ENCODE results near the gene FKBP2. TPM values are rescaled to one million over a fixed set of nuclear protein-coding genes. Genes with fewer than 3 reads are reported as not detected.

Gene FKBP2
- total RNA-seq, 1 experiment from 2014 or later: 70.2 TPM

DNA sequence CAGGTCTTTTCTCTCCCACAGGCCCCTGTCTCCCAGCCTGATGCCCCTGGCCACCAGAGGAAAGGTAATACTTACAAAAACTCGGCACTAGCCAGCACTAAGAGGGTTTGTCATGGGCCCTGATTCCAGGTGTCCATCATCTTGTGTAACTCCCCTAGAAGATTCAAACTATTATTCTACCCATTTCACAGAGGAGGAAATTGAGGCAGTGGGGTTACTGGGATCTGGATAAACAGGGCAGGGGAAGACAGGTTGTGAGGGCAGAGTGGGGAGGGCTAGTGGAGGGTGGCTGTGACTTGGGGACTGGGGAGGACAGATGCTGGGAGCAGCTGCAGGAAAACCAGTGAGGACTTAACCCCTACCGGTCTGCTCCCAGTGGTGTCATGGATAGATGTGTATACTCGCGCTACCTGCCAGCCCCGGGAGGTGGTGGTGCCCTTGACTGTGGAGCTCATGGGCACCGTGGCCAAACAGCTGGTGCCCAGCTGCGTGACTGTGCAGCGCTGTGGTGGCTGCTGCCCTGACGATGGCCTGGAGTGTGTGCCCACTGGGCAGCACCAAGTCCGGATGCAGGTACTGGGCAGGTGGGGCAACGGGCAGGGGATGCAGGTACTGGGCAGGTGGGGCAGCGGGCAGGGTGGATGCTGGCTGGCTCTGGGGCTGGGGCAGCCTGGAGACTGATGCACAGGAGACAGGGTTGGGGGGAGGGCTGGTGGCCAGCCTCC lies 5.3 kb upstream of the FKBP2 start:
- BruUV-seq (replicated peaks): TSS peak; percentile 9
- Mint-ChIP-seq H3K4me1 (ENCODE audit: low read depth, unreplicated experiment) (peaks cover 8% of the 10 kb centered on the region), H3K4me3 (ENCODE audit: unreplicated experiment) (peak overlapping the region; percentile 78), H3K9me3 (ENCODE audit: unreplicated experiment) (no peaks in the 10 kb centered on the region), H3K27me3 (ENCODE audit: insufficient read depth, unreplicated experiment) (no peaks in the 10 kb centered on the region), H3K36me3 (ENCODE audit: insufficient read depth, unreplicated experiment) (peaks cover 31% of the 10 kb centered on the region), H3K27ac (ENCODE audit: unreplicated experiment) (peak overlapping the region; percentile 27)
- H3K4me1 ChIP-seq: peaks cover 25% of the 10 kb centered on the region
- H3K4me3 ChIP-seq (ENCODE audit: low read depth, low read length): peak overlapping the region; percentile 77
- POLR2A ChIA-PET: no interaction called here
- intact Hi-C loops (cut with micrococcal nuclease; ENCODE audit: unreplicated experiment): no loop called here
- no peak for DNase-seq
- TF ChIP-seq, protein P1, sequence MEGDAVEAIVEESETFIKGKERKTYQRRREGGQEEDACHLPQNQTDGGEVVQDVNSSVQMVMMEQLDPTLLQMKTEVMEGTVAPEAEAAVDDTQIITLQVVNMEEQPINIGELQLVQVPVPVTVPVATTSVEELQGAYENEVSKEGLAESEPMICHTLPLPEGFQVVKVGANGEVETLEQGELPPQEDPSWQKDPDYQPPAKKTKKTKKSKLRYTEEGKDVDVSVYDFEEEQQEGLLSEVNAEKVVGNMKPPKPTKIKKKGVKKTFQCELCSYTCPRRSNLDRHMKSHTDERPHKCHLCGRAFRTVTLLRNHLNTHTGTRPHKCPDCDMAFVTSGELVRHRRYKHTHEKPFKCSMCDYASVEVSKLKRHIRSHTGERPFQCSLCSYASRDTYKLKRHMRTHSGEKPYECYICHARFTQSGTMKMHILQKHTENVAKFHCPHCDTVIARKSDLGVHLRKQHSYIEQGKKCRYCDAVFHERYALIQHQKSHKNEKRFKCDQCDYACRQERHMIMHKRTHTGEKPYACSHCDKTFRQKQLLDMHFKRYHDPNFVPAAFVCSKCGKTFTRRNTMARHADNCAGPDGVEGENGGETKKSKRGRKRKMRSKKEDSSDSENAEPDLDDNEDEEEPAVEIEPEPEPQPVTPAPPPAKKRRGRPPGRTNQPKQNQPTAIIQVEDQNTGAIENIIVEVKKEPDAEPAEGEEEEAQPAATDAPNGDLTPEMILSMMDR (IDR thresholded peaks at IDR 0.05; ENCODE audit: insufficient read depth in 1 of 2, low read depth in 1 of 2, low read length in 1 of 2, severe bottlenecking in 1 of 2, unreplicated experiment in 1 of 2): no peak
- CTCF ChIA-PET: no interaction called here
- H3K27me3 ChIP-seq (replicated peaks; ENCODE audit: control insufficient read depth, insufficient read depth, low read length): no peaks in the 10 kb centered on the region
- H3K36me3 ChIP-seq (ENCODE audit: control insufficient read depth, insufficient read depth, low read length): peaks cover 2% of the 10 kb centered on the region
- no peaks in the 10 kb centered on the region for H3K9me3 ChIP-seq

DNA sequence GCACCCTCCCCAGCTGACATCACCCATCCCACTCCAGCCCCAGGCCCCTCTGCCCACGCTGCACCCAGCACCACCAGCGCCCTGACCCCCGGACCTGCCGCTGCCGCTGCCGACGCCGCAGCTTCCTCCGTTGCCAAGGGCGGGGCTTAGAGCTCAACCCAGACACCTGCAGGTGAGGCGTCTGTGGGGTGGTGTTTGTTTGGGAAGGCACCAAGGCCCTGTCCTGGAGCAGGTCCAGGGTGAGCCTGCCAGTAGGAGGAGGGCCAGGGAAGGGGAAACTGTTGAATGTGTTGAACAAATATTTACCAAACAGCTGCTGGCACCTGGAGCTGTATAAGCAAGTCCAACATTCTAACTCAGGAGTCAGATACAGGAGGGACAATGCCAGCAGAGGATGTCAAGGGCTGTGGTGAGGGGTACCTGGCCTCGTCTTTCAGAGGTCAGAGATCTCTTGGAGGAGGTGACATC lies 3.4 kb upstream of the FKBP2 start:
- DNase-seq: no peak
- Histone ChIP-seq H3K4me1 (peaks cover 24% of the 10 kb centered on the region), H3K4me3 (ENCODE audit: low read depth, low read length) (no peak overlapping the region), H3K36me3 (ENCODE audit: control insufficient read depth, insufficient read depth, low read length) (no peaks in the 10 kb centered on the region; the same call in 1 of the 2 replicates), H3K27me3 (replicated peaks; ENCODE audit: control insufficient read depth, insufficient read depth, low read length) (no peaks in the 10 kb centered on the region), H3K9me3 (no peaks in the 10 kb centered on the region)
- peaks cover 8% of the 10 kb centered on the region for H3K4me1 Mint-ChIP-seq (ENCODE audit: low read depth, unreplicated experiment)
- no peak overlapping the region for H3K4me3 Mint-ChIP-seq (ENCODE audit: unreplicated experiment)
- no peak overlapping the region for H3K27ac Mint-ChIP-seq (ENCODE audit: unreplicated experiment)
- intact Hi-C loops (cut with micrococcal nuclease; ENCODE audit: unreplicated experiment): no loop called here
- no TSS peak for BruUV-seq (replicated peaks)
- H3K9me3 Mint-ChIP-seq (ENCODE audit: unreplicated experiment): no peaks in the 10 kb centered on the region
- POLR2A ChIA-PET: interaction anchor here (0.6 kb wide), 1 partner anchor 52 kb away, joined by 3 read pairs; the partner anchor contains the start of gene STIP1
- H3K27me3 Mint-ChIP-seq (ENCODE audit: insufficient read depth, unreplicated experiment): no peaks in the 10 kb centered on the region
- peaks cover 50% of the 10 kb centered on the region for H3K36me3 Mint-ChIP-seq (ENCODE audit: insufficient read depth, unreplicated experiment)
- TF ChIP-seq, protein P1 (IDR thresholded peaks at IDR 0.05; ENCODE audit: insufficient read depth in 1 of 2, low read depth in 1 of 2, low read length in 1 of 2, severe bottlenecking in 1 of 2, unreplicated experiment in 1 of 2): no peak
- CTCF ChIA-PET: interaction anchor here (1.2 kb wide), 1 partner anchor 9 kb away, joined by 3 read pairs; the partner anchor contains the start of gene PPP1R14B

DNA sequence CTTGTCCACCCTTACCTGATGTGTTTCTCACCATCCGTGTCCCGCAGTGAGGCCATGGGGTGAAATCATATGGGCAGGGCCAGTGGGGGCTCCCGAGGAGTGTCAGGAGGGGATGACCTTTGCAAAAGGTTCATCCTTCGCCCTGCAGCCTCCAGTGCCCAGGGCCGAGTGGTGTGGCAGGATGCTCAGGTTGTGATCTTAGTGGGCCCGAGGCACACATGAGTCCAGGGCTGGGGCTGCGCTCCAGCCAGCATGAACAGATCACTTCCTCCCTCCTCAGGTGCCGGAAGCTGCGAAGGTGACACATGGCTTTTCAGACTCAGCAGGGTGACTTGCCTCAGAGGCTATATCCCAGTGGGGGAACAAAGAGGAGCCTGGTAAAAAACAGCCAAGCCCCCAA lies 2.8 kb upstream of the FKBP2 start:
- Mint-ChIP-seq H3K36me3 (ENCODE audit: insufficient read depth, unreplicated experiment) (peaks cover 55% of the 10 kb centered on the region), H3K4me1 (ENCODE audit: low read depth, unreplicated experiment) (peaks cover 8% of the 10 kb centered on the region), H3K9me3 (ENCODE audit: unreplicated experiment) (no peaks in the 10 kb centered on the region), H3K27me3 (ENCODE audit: insufficient read depth, unreplicated experiment) (no peaks in the 10 kb centered on the region), H3K27ac (ENCODE audit: unreplicated experiment) (no peak overlapping the region), H3K4me3 (ENCODE audit: unreplicated experiment) (no peak overlapping the region)
- Histone ChIP-seq H3K9me3 (no peaks in the 10 kb centered on the region), H3K27me3 (replicated peaks; ENCODE audit: control insufficient read depth, insufficient read depth, low read length) (no peaks in the 10 kb centered on the region), H3K36me3 (ENCODE audit: control insufficient read depth, insufficient read depth, low read length) (no peaks in the 10 kb centered on the region; the same call in 1 of the 2 replicates), H3K4me1 (peaks cover 30% of the 10 kb centered on the region), H3K4me3 (ENCODE audit: low read depth, low read length) (no peak overlapping the region)
- intact Hi-C loops (cut with micrococcal nuclease; ENCODE audit: unreplicated experiment): no loop called here
- DNase-seq: no peak
- CTCF ChIA-PET: interaction anchor here (0.5 to 1.2 kb wide), 2 partner anchors 9 to 63 kb away, joined by 3 read pairs; partner anchors contain the start of gene PPP1R14B
- POLR2A ChIA-PET: no interaction called here
- TF ChIP-seq, protein P1 (IDR thresholded peaks at IDR 0.05; ENCODE audit: insufficient read depth in 1 of 2, low read depth in 1 of 2, low read length in 1 of 2, severe bottlenecking in 1 of 2, unreplicated experiment in 1 of 2): no peak
- no TSS peak for BruUV-seq (replicated peaks)
